NCI-H1436 (cell line): ENCODE results near the gene NLRX1.
A peak's percentile ranks its signal among the peaks of the same experiment; 100 is the strongest.
"Not testable (repeated sequence)": the region's sequence is repeated elsewhere in the genome, so short reads cannot be mapped to it uniquely, and the experiment has no call there.

Experiments used
- DNase-seq: peaks from one replicate; lab custom pipeline; 2025; lab: John Stamatoyannopoulos, UW

Gene NLRX1

GRCh38 chr11:119206511-119207414, 38.2 kb downstream of the NLRX1 start:
- no peak for DNase-seq

- no peak for DNase-seq
Observed at GRCh38 chr11:119207415-119207960, 39.0 kb downstream of the NLRX1 start.

- DNase-seq, result no peak
Observed at GRCh38 chr11:119209186-119209585, 40.7 kb downstream of the NLRX1 start.

- no peak for DNase-seq
Observed at GRCh38 chr11:119210050-119210449, 41.5 kb downstream of the NLRX1 start.

- DNase-seq, result no peak
Observed at GRCh38 chr11:119218141-119218878, 49.8 kb downstream of the NLRX1 start.

- peak; percentile 1 for DNase-seq
Observed at GRCh38 chr11:119222308-119222707, 53.8 kb downstream of the NLRX1 start.

GRCh38 chr11:119222891-119223290, 54.4 kb downstream of the NLRX1 start:
- no peak for DNase-seq

- DNase-seq, result no peak
Observed at GRCh38 chr11:119223856-119224255, 55.3 kb downstream of the NLRX1 start.

GRCh38 chr11:119228535-119229287, 60.2 kb downstream of the NLRX1 start:
- not testable (repeated sequence) for DNase-seq

- DNase-seq, result no peak
Observed at GRCh38 chr11:119229288-119229672, 60.8 kb downstream of the NLRX1 start.

- DNase-seq, result no peak
Observed at GRCh38 chr11:119229741-119230140, 61.2 kb downstream of the NLRX1 start.
